HEK293 (cell line): ENCODE data around the gene RHOJ.
"Not testable (repeated sequence)": the region's sequence is repeated elsewhere in the genome, so short reads cannot be mapped to it uniquely, and the experiment has no call there.

ENCODE experiments used
- CTCF ChIA-PET: fragments of 350-600 bp; formaldehyde crosslinking; extraction: SDS; loops from one replicate; lab custom pipeline; 2021; ENCODE audit warnings: antibody characterized with exemption; lab: Yijun Ruan, JAX
- POLR2A ChIA-PET: fragments of 300-600 bp; formaldehyde crosslinking; extraction: SDS; loops from one replicate; lab custom pipeline; 2020; ENCODE audit warnings: antibody characterized with exemption, inconsistent platforms; lab: Yijun Ruan, JAX
- H3K27ac ChIP-seq: fragments of 200-500 bp; sonication (Bioruptor generic); 2 replicates; pipeline ENCODE4 v1.5.1; 2014; ENCODE audit warnings: low read depth, low read length, control low read depth, inconsistent platforms; ENCODE audit errors: extremely low read depth
- H3K36me3 ChIP-seq, 2 experiments: fragments of 200-500 bp in 1 of 2; sonication (Bioruptor generic) in 1 of 2; 1 replicate in 1 of 2; 2 replicates in 1 of 2; pipeline ENCODE4 v1.5.1; 2014 to 2017; ENCODE audit warnings: inconsistent platforms in 2 of 2, low read length in 2 of 2; ENCODE audit not compliant: control insufficient read depth in 2 of 2, insufficient read depth in 1 of 2
- H3K4me1 ChIP-seq: fragments of 200-500 bp; sonication (Bioruptor generic); 2 replicates; pipeline ENCODE4 v1.5.1; 2014; ENCODE audit warnings: mild to moderate bottlenecking, low read length, inconsistent platforms; ENCODE audit not compliant: control insufficient read depth, insufficient read depth
- H3K4me3 ChIP-seq: 2 replicates; pipeline ENCODE4 v1.5.1; 2011; ENCODE audit warnings: low read depth, mild to moderate bottlenecking, control low read depth, low read length, moderate library complexity
- H3K9me3 ChIP-seq: fragments of 200-500 bp; sonication (Bioruptor generic); 2 replicates; pipeline ENCODE4 v1.5.1; 2014; ENCODE audit warnings: low read depth, low read length, inconsistent platforms; ENCODE audit not compliant: control insufficient read depth, insufficient read depth
- GLI2 ChIP-seq: fragments of 450-650 bp; formaldehyde crosslinking; IDR thresholded peaks from 2 replicates; pipeline ENCODE4; 2017; ENCODE audit warnings: missing biosample characterization, missing genetic modification characterization, low read depth, borderline replicate concordance
- GLIS1 ChIP-seq: fragments of 450-650 bp; formaldehyde crosslinking; IDR thresholded peaks from 2 replicates; pipeline ENCODE4 v1.5.1; 2016; ENCODE audit warnings: missing biosample characterization, missing genetic modification characterization
- KLF7 ChIP-seq: fragments of 450-650 bp; formaldehyde crosslinking; IDR thresholded peaks from 2 replicates; pipeline ENCODE4 v1.5.1; 2016; ENCODE audit warnings: missing biosample characterization, missing genetic modification characterization, borderline replicate concordance
- KLF9 ChIP-seq: fragments of 450-650 bp; formaldehyde crosslinking; IDR thresholded peaks from 2 replicates; pipeline ENCODE4 v1.5.1; 2016; ENCODE audit warnings: missing biosample characterization, missing genetic modification characterization, low read depth
- ZBTB1 ChIP-seq: fragments of 450-650 bp; formaldehyde crosslinking; IDR thresholded peaks from 2 replicates; pipeline ENCODE4 v1.5.1; 2016; ENCODE audit warnings: missing biosample characterization, missing genetic modification characterization
- ZBTB20 ChIP-seq: fragments of 450-650 bp; formaldehyde crosslinking; IDR thresholded peaks from 2 replicates; pipeline ENCODE4 v1.5.1; 2016; ENCODE audit warnings: missing biosample characterization, missing genetic modification characterization
- ZFP41 ChIP-seq: fragments of 450-650 bp; formaldehyde crosslinking; IDR thresholded peaks from 2 replicates; pipeline ENCODE4 v1.5.1; 2016; ENCODE audit warnings: missing biosample characterization, missing genetic modification characterization, borderline replicate concordance
- ZNF140 ChIP-seq: fragments of 450-650 bp; formaldehyde crosslinking; IDR thresholded peaks from 2 replicates; pipeline ENCODE4 v1.5.1; 2016; ENCODE audit warnings: missing biosample characterization, missing genetic modification characterization
- ZNF169 ChIP-seq: fragments of 450-650 bp; formaldehyde crosslinking; IDR thresholded peaks from 2 replicates; pipeline ENCODE4 v1.5.1; 2016; ENCODE audit warnings: missing biosample characterization, missing genetic modification characterization
- ZNF394 ChIP-seq: fragments of 450-650 bp; formaldehyde crosslinking; IDR thresholded peaks from 2 replicates; pipeline ENCODE4 v1.5.1; 2016; ENCODE audit warnings: missing biosample characterization, missing genetic modification characterization, mild to moderate bottlenecking, moderate library complexity, borderline replicate concordance
- ZNF473 ChIP-seq: fragments of 450-650 bp; formaldehyde crosslinking; IDR thresholded peaks from 2 replicates; pipeline ENCODE4 v1.5.1; 2017; ENCODE audit warnings: missing biosample characterization, missing genetic modification characterization
- ZNF510 ChIP-seq: fragments of 450-650 bp; formaldehyde crosslinking; IDR thresholded peaks from 2 replicates; pipeline ENCODE4 v1.5.1; 2018; ENCODE audit warnings: mild to moderate bottlenecking, missing genetic modification characterization, missing biosample characterization; ENCODE audit not compliant: insufficient replicate concordance
- ZNF596 ChIP-seq: fragments of 450-650 bp; IDR thresholded peaks from 2 replicates; pipeline ENCODE4 v1.5.0; 2018; ENCODE audit warnings: missing biosample characterization, mild to moderate bottlenecking, missing genetic modification characterization, moderate library complexity
- ZNF707 ChIP-seq: fragments of 450-650 bp; formaldehyde crosslinking; IDR thresholded peaks from 2 replicates; pipeline ENCODE4 v1.5.1; 2016; ENCODE audit warnings: missing biosample characterization, missing genetic modification characterization
- ZNF76 ChIP-seq: fragments of 450-650 bp; formaldehyde crosslinking; IDR thresholded peaks from 2 replicates; pipeline ENCODE4; 2016; ENCODE audit warnings: low read depth, missing biosample characterization, missing genetic modification characterization, borderline replicate concordance
- ZNF785 ChIP-seq: fragments of 450-650 bp; formaldehyde crosslinking; IDR thresholded peaks from 2 replicates; pipeline ENCODE4 v1.5.1; 2016; ENCODE audit warnings: missing biosample characterization, missing genetic modification characterization
- TF ChIP-seq, protein P1 (sequence below): fragments of 450-650 bp; formaldehyde crosslinking; IDR thresholded peaks from 2 replicates; pipeline ENCODE4 v1.5.1; 2016; ENCODE audit warnings: missing biosample characterization, missing genetic modification characterization
- TF ChIP-seq, protein P2 (sequence below): fragments of 450-650 bp; formaldehyde crosslinking; conservative IDR thresholded peaks from 2 replicates; pipeline ENCODE4 v1.5.1; 2016; ENCODE audit warnings: low read depth, missing biosample characterization, missing genetic modification characterization
- TF ChIP-seq, protein P3 (sequence below): fragments of 450-650 bp; formaldehyde crosslinking; IDR thresholded peaks from 2 replicates; pipeline ENCODE4 v1.5.1; 2016; ENCODE audit warnings: missing biosample characterization, missing genetic modification characterization

Gene RHOJ

DNA sequence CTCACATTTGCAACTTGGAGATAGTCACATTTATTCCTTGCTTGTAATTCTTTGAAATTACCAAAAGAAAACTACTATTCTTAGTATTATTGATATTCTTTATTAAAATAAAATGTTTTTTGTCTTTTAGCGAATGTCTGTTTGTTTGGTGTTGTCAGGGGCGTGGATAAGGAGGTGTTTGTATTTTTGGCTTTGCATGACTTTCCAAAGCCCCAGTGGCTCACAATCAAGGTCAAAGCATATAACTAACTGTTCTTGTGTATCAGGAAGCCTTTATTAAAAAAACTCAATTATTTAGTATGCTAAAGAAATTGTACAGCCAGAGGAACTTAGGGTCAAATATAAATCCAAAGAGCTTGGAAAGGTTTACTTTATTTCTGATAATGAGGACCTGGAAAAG is 96.6 kb downstream of the RHOJ start (continued):
- TF ChIP-seq ZBTB20 (tag by site-specific recombination) (no peak), ZNF785 (tag by site-specific recombination) (no peak), ZNF394 (tag by site-specific recombination) (no peak), GLIS1 (tag by site-specific recombination) (no peak)

DNA sequence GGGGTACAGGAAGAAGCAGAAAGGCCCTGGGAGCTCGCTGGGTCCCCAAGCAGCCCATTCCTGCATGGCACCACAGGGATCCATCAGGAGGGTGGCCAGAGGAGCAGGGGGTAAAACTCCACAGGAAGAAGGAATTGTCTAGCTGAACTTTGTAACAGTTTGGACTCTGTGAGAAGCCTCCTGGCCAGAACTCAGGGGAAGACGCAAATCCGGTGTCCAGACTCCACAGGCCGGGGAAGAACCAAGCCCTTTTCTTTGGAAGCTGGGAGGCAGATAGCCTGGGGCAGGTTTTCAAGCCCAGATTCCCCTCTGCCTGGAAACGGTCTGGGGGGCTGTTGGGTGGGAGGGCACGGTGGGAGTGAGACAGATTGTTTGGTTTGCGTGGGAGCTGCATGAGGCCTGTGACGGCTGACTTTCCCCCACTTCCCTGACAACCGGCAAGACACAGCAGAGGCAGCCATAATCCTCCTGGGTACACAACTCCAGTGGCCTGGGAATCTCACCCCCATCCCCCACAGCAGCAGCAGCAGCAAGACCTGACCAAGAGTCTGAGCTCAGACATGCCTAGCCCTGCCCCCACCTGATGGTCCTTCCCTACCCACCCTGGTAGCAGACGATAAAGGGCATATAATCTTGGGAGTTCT is 97.8 kb downstream of the RHOJ start:
- Histone ChIP-seq H3K4me1 (no peaks in the 10 kb centered on the region), H3K27ac (no peak overlapping the region), H3K9me3 (no peaks in the 10 kb centered on the region), H3K4me3 (no peak overlapping the region), H3K36me3 (no peaks in the 10 kb centered on the region)
- TF ChIP-seq KLF9 (tag by site-specific recombination) (no peak), ZBTB1 (no peak), GLI2 (tag by site-specific recombination) (no peak), ZNF76 (tag by site-specific recombination) (no peak), ZNF510 (no peak), ZNF596 (tag by site-specific recombination) (no peak), ZNF707 (tag by site-specific recombination) (no peak), ZNF473 (no peak), KLF7 (tag by site-specific recombination) (no peak), ZNF140 (tag by site-specific recombination) (no peak), ZNF169 (no peak), ZFP41 (no peak)
- TF ChIP-seq, protein P1, sequence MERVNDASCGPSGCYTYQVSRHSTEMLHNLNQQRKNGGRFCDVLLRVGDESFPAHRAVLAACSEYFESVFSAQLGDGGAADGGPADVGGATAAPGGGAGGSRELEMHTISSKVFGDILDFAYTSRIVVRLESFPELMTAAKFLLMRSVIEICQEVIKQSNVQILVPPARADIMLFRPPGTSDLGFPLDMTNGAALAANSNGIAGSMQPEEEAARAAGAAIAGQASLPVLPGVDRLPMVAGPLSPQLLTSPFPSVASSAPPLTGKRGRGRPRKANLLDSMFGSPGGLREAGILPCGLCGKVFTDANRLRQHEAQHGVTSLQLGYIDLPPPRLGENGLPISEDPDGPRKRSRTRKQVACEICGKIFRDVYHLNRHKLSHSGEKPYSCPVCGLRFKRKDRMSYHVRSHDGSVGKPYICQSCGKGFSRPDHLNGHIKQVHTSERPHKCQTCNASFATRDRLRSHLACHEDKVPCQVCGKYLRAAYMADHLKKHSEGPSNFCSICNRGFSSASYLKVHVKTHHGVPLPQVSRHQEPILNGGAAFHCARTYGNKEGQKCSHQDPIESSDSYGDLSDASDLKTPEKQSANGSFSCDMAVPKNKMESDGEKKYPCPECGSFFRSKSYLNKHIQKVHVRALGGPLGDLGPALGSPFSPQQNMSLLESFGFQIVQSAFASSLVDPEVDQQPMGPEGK (tag by site-specific recombination), result no peak
- TF ChIP-seq, protein P2, sequence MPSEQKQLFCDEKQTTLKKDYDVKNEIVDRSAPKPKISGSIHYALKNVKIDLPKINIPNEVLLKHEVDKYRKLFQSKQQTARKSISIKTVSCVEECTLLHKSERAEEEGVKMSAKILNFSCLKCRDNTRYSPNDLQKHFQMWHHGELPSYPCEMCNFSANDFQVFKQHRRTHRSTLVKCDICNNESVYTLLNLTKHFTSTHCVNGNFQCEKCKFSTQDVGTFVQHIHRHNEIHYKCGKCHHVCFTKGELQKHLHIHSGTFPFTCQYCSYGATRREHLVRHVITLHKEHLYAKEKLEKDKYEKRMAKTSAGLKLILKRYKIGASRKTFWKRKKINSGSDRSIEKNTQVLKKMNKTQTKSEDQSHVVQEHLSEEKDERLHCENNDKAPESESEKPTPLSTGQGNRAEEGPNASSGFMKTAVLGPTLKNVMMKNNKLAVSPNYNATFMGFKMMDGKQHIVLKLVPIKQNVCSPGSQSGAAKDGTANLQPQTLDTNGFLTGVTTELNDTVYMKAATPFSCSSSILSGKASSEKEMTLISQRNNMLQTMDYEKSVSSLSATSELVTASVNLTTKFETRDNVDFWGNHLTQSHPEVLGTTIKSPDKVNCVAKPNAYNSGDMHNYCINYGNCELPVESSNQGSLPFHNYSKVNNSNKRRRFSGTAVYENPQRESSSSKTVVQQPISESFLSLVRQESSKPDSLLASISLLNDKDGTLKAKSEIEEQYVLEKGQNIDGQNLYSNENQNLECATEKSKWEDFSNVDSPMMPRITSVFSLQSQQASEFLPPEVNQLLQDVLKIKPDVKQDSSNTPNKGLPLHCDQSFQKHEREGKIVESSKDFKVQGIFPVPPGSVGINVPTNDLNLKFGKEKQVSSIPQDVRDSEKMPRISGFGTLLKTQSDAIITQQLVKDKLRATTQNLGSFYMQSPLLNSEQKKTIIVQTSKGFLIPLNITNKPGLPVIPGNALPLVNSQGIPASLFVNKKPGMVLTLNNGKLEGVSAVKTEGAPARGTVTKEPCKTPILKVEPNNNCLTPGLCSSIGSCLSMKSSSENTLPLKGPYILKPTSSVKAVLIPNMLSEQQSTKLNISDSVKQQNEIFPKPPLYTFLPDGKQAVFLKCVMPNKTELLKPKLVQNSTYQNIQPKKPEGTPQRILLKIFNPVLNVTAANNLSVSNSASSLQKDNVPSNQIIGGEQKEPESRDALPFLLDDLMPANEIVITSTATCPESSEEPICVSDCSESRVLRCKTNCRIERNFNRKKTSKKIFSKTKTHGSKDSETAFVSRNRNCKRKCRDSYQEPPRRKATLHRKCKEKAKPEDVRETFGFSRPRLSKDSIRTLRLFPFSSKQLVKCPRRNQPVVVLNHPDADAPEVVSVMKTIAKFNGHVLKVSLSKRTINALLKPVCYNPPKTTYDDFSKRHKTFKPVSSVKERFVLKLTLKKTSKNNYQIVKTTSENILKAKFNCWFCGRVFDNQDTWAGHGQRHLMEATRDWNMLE (tag by site-specific recombination), result no peak
- TF ChIP-seq, protein P3, sequence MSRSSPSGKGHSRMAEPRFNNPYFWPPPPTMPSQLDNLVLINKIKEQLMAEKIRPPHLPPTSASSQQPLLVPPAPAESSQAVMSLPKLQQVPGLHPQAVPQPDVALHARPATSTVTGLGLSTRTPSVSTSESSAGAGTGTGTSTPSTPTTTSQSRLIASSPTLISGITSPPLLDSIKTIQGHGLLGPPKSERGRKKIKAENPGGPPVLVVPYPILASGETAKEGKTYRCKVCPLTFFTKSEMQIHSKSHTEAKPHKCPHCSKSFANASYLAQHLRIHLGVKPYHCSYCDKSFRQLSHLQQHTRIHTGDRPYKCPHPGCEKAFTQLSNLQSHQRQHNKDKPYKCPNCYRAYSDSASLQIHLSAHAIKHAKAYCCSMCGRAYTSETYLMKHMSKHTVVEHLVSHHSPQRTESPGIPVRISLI, result no peak
- POLR2A ChIA-PET, result interaction anchor here (0.6 kb wide), 1 partner anchor 424 kb away, joined by 3 read pairs; no protein-coding TSS in a partner anchor
- CTCF ChIA-PET, result interaction anchor here (0.6 to 1.1 kb wide), 4 partner anchors 9 to 1139 kb away, joined by 3 to 4 read pairs (median 3); no protein-coding TSS in a partner anchor

DNA sequence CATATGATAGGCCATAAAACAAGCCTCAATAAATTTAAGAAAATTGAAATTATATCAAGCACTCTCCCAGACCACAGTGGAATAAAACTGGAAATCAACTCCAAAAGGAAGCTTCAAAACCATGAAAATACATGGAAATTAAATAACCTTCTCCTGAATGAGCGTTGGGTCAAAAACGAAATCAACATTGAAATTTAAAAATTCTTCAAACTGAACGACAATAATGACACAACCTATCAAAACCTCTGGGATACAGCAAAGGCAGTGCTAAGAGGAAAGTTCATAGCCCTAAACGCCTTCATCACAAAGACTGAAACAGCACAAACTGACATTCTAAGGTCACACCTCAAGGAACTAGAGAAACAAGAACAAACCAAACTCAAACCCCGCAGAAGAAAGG is 100.2 kb downstream of the RHOJ start:
- POLR2A ChIA-PET, H3K4me1 ChIP-seq, CTCF ChIA-PET, H3K4me3 ChIP-seq, H3K36me3 ChIP-seq, H3K9me3 ChIP-seq, H3K27ac ChIP-seq: not testable (repeated sequence)
